PC-3 (cell line): ENCODE measurements around the gene SLC45A1. TPM values are rescaled to one million over a fixed set of nuclear protein-coding genes. Genes with fewer than 3 reads are reported as not detected.

Experiments
- ATAC-seq: fragments of 200-7000 bp; cut with Tn5 transposase; 2 replicates; pipeline ENCODE4 v1.9.1; 2020; ENCODE audit warnings: mild to moderate bottlenecking, moderate library complexity
- BruUV-seq: library from RNA; stranded (reverse); fragments of 400-500 nt; replicated peaks from 2 replicates; lab custom pipeline; 2021; lab: Mats Ljungman, UMichigan
- CTCF ChIA-PET: fragments of 300-600 bp; sonication (Branson Sonifier 250); formaldehyde crosslinking; loops from one replicate; lab custom pipeline; 2022; ENCODE audit warnings: antibody characterized with exemption; lab: Charles Lee
- POLR2A ChIA-PET: fragments of 300-600 bp; sonication (Branson Sonifier 250); formaldehyde crosslinking; loops from one replicate; lab custom pipeline; 2022; ENCODE audit warnings: antibody characterized with exemption; ENCODE audit not compliant: unreplicated experiment; lab: Charles Lee
- DNase-seq: peaks from one replicate; pipeline ENCODE4 v3.0.0-alpha.2; 2015
- H2AFZ ChIP-seq: fragments of 300-600 bp; sonication (generic); 2 replicates; pipeline ENCODE4 v1.6.0; 2016; ENCODE audit warnings: antibody characterized with exemption, low read length
- H3F3A ChIP-seq: fragments of 300-600 bp; sonication (generic); one replicate; pipeline ENCODE4 v1.6.0; 2017; ENCODE audit warnings: antibody characterized with exemption, low read length, control low read depth, mild to moderate bottlenecking; ENCODE audit not compliant: unreplicated experiment
- H3K27ac ChIP-seq: fragments of 300-600 bp; sonication (generic); 2 replicates; pipeline ENCODE4 v1.5.1; 2016; ENCODE audit warnings: mild to moderate bottlenecking, low read length
- H3K27me3 ChIP-seq: fragments of 300-600 bp; sonication (generic); 2 replicates; pipeline ENCODE4 v1.6.1; 2016; ENCODE audit warnings: low read length, mixed read lengths
- H3K36me3 ChIP-seq: fragments of 300-600 bp; sonication (generic); 2 replicates; pipeline ENCODE4 v1.6.1; 2016; ENCODE audit warnings: low read depth, mixed run types, low read length, mixed read lengths
- H3K4me1 ChIP-seq: fragments of 300-600 bp; sonication (generic); 2 replicates; pipeline ENCODE4 v1.5.1; 2016; ENCODE audit warnings: low read length; ENCODE audit not compliant: insufficient read depth
- H3K4me2 ChIP-seq: fragments of 300-600 bp; sonication (generic); 2 replicates; pipeline ENCODE4 v1.6.0; 2016; ENCODE audit warnings: low read length
- H3K4me3 ChIP-seq: fragments of 300-600 bp; sonication (generic); 2 replicates; pipeline ENCODE4 v1.5.1; 2016; ENCODE audit warnings: mild to moderate bottlenecking, low read length, mixed read lengths
- H3K79me2 ChIP-seq: fragments of 300-600 bp; sonication (generic); 2 replicates; pipeline ENCODE4 v1.6.1; 2017; ENCODE audit warnings: low read length, mixed read lengths
- H3K9ac ChIP-seq: fragments of 300-600 bp; sonication (generic); 2 replicates; pipeline ENCODE4 v1.6.0; 2016; ENCODE audit warnings: mild to moderate bottlenecking, low read length
- H3K9me2 ChIP-seq: fragments of 300-600 bp; sonication (generic); replicated peaks from 2 replicates; pipeline ENCODE4 v1.6.1; 2016; ENCODE audit warnings: mixed run types, low read length, mixed read lengths
- H3K9me3 ChIP-seq: fragments of 300-600 bp; sonication (generic); 2 replicates; pipeline ENCODE4 v1.6.1; 2016; ENCODE audit warnings: low read length, mixed read lengths
- H4K20me1 ChIP-seq: fragments of 300-600 bp; sonication (generic); 2 replicates; pipeline ENCODE4 v1.6.1; 2016; ENCODE audit warnings: low read length, mixed read lengths
- CTCF ChIP-seq: fragments of 300-600 bp; sonication (generic); conservative IDR thresholded peaks from 2 replicates; pipeline ENCODE4 v1.5.1; 2017; ENCODE audit warnings: antibody characterized with exemption, low read depth, mild to moderate bottlenecking, low read length
- EZH2 ChIP-seq: fragments of 300-600 bp; sonication (generic); IDR thresholded peaks from one replicate; pipeline ENCODE4 v1.6.1; 2017; ENCODE audit warnings: antibody characterized with exemption, mild to moderate bottlenecking, low read length; ENCODE audit not compliant: unreplicated experiment
- EZH2phosphoT487 ChIP-seq: fragments of 300-600 bp; sonication (generic); IDR thresholded peaks from 2 replicates; pipeline ENCODE4 v1.6.1; 2018; ENCODE audit warnings: mild to moderate bottlenecking, antibody characterized with exemption, low read length, borderline replicate concordance
- intact Hi-C: fragments of 100-400 bp; cut with micrococcal nuclease; formaldehyde crosslinking; loops from 2 replicates; pipeline ENCODE4 v1.9.0; 2023
- total RNA-seq: library from RNA; depleted of rRNA; stranded (reverse); fragments of >200 nt; gene quantifications from 2 replicates; pipeline ENCODE4 v1.2.3, GENCODE V29; 2014

SLC45A1 gene
- total RNA-seq, 1 experiment from 2014 or later, result 0.62 TPM

GRCh38 chr1:8381618-8382017, 63.7 kb downstream of the SLC45A1 start:
- peaks cover 27% of the 10 kb centered on the region for H3K79me2 ChIP-seq
- ChIA-PET POLR2A (no interaction called here), CTCF (interaction anchor here (0.5 kb wide), 1 partner anchor 407 kb away, joined by 5 read pairs; no protein-coding TSS in a partner anchor)

GRCh38 chr1:8382051-8382505, 64.2 kb downstream of the SLC45A1 start:
- intact Hi-C loops, result no loop called here
- H3K27me3 ChIP-seq, result no peaks in the 10 kb centered on the region
- no peaks in the 10 kb centered on the region for H3K9me3 ChIP-seq
- no peak overlapping the region for H2AFZ ChIP-seq
- no peaks in the 10 kb centered on the region for H3F3A ChIP-seq
- ChIA-PET CTCF (interaction anchor here (0.5 kb wide), 1 partner anchor 407 kb away, joined by 5 read pairs; no protein-coding TSS in a partner anchor), POLR2A (no interaction called here)
- H3K79me2 ChIP-seq, result peaks cover 29% of the 10 kb centered on the region
- TF ChIP-seq CTCF, result no peak
- TF ChIP-seq EZH2, result no peak
- no peak for TF ChIP-seq EZH2phosphoT487
- H4K20me1 ChIP-seq, result no peaks in the 10 kb centered on the region
- ATAC-seq, result no peak
- peaks cover 9% of the 10 kb centered on the region; the same call in 1 of the 2 replicates for H3K36me3 ChIP-seq
- no peak overlapping the region for H3K9ac ChIP-seq
- H3K4me3 ChIP-seq, result no peak overlapping the region
- 0 out of 2 replicates have a peak, but pooled peaks cover 4% of the 10 kb centered on the region for H3K4me1 ChIP-seq
- no peaks in the 10 kb centered on the region for H3K9me2 ChIP-seq
- no peak overlapping the region for H3K4me2 ChIP-seq
- no peak overlapping the region for H3K27ac ChIP-seq
- BruUV-seq, result no TSS peak
- DNase-seq, result no peak

More at GRCh38 chr1:8381618-8382017, 63.7 kb downstream of the SLC45A1 start:
- Histone ChIP-seq H3K9me3 (no peaks in the 10 kb centered on the region), H3F3A (no peaks in the 10 kb centered on the region), H2AFZ (no peak overlapping the region), H3K9ac (no peak overlapping the region), H3K4me2 (no peak overlapping the region), H3K36me3 (peaks cover 9% of the 10 kb centered on the region; the same call in 1 of the 2 replicates), H3K4me3 (no peak overlapping the region), H3K27ac (no peak overlapping the region), H3K9me2 (no peaks in the 10 kb centered on the region), H3K27me3 (no peaks in the 10 kb centered on the region), H3K4me1 (0 out of 2 replicates have a peak, but pooled peaks cover 4% of the 10 kb centered on the region), H4K20me1 (no peaks in the 10 kb centered on the region)
- no TSS peak for BruUV-seq
- no peak for TF ChIP-seq EZH2phosphoT487
- ATAC-seq (no peak), DNase-seq (no peak)
- intact Hi-C loops, result no loop called here

- no peak overlapping the region for H3K4me3 ChIP-seq
- intact Hi-C loops, result no loop called here
- H3K27ac ChIP-seq, result no peak overlapping the region
- no TSS peak for BruUV-seq
- peaks cover 33% of the 10 kb centered on the region for H3K79me2 ChIP-seq
- CTCF ChIA-PET, result no interaction called here
- no peak for ATAC-seq
- DNase-seq, result no peak
- POLR2A ChIA-PET, result no interaction called here
- no peak overlapping the region for H3K4me2 ChIP-seq
- H3K9ac ChIP-seq, result no peak overlapping the region
- peaks cover 9% of the 10 kb centered on the region; the same call in 1 of the 2 replicates for H3K36me3 ChIP-seq
- H2AFZ ChIP-seq, result no peak overlapping the region
- H3K9me2 ChIP-seq, result no peaks in the 10 kb centered on the region
- 0 out of 2 replicates have a peak, but pooled peaks cover 4% of the 10 kb centered on the region for H3K4me1 ChIP-seq
- H4K20me1 ChIP-seq, result no peaks in the 10 kb centered on the region
- no peaks in the 10 kb centered on the region for H3F3A ChIP-seq
- no peaks in the 10 kb centered on the region for H3K9me3 ChIP-seq
- TF ChIP-seq EZH2, result no peak
- TF ChIP-seq EZH2phosphoT487, result no peak
- no peak for TF ChIP-seq CTCF
- no peaks in the 10 kb centered on the region for H3K27me3 ChIP-seq
These were observed 64.9 kb downstream of the SLC45A1 start for GRCh38 chr1:8382608-8383505.
